Vagina (tissue), 2 donors: Measurements from ENCODE around the gene TMEM163.
"Not testable (repeated sequence)": the region's sequence is repeated elsewhere in the genome, so short reads cannot be mapped to it uniquely, and the experiment has no call there.

ENCODE experiments used
- CTCF ChIP-seq, 3 experiments: fragments of 450-650 bp in 2 of 3; fragments of 200-600 bp in 1 of 3; sonication (generic) in 1 of 3; IDR thresholded peaks; one replicate each; pipeline ENCODE4 v1.5.1; 2017 to 2019; ENCODE audit warnings: antibody characterized with exemption in 3 of 3, mild to moderate bottlenecking in 2 of 3, moderate library complexity in 2 of 3
- POLR2AphosphoS5 ChIP-seq, 2 donors: sonication (generic); formaldehyde crosslinking; IDR thresholded peaks; one replicate each; pipeline ENCODE4 v1.9.0; 2017; ENCODE audit warnings: antibody characterized with exemption in 2 of 2, mild to moderate bottlenecking in 2 of 2, low read depth in 1 of 2; ENCODE audit not compliant: insufficient read depth in 1 of 2

- not testable (repeated sequence) for TF ChIP-seq POLR2AphosphoS5 (IDR thresholded peaks at IDR 0.05; ENCODE audit: insufficient read depth in 1 of 2, low read depth in 1 of 2); CTCF (IDR thresholded peaks at IDR 0.05)
These were observed 33.2 kb upstream of the TMEM163 start for GRCh38 chr2:134751981-134752380.
